GM12891 (cell line): ENCODE measurements around the gene DPF1.
A peak's percentile ranks its signal among the peaks of the same experiment; 100 is the strongest.

Source experiments
- DNase-seq: peaks from one replicate; pipeline ENCODE4 v3.0.0; 2011; ENCODE audit warnings: low spot score; ENCODE audit not compliant: insufficient read length
- FAIRE-seq: peaks from 2 replicates; lab custom pipeline; 2011; peaks lifted over from hg19 to GRCh38; lab: Jason Lieb, UNC
- PAX5 ChIP-seq: IDR thresholded peaks from 2 replicates; pipeline ENCODE4 v1.6.1; 2011; ENCODE audit warnings: low read length, moderate library complexity, mild to moderate bottlenecking; ENCODE audit not compliant: insufficient read depth, severe bottlenecking
- POLR2A ChIP-seq: IDR thresholded peaks from 2 replicates; pipeline ENCODE4 v1.6.1; 2011; ENCODE audit warnings: low read depth, low read length, control low read depth
- POLR2AphosphoS5 ChIP-seq: IDR thresholded peaks from 2 replicates; pipeline ENCODE4 v1.6.1; 2011; ENCODE audit warnings: low read depth, low read length, control low read depth
- POU2F2 ChIP-seq: IDR thresholded peaks from 2 replicates; pipeline ENCODE4 v1.6.1; 2011; ENCODE audit warnings: low read depth, mild to moderate bottlenecking, control low read depth, low read length, moderate library complexity
- SPI1 ChIP-seq: IDR thresholded peaks from 2 replicates; pipeline ENCODE4 v1.6.1; 2011; ENCODE audit warnings: low read depth, low read length, control low read depth
- TAF1 ChIP-seq: IDR thresholded peaks from 2 replicates; pipeline ENCODE4 v1.6.1; 2011; ENCODE audit warnings: low read depth, low read length, control low read depth

Gene DPF1

DNA sequence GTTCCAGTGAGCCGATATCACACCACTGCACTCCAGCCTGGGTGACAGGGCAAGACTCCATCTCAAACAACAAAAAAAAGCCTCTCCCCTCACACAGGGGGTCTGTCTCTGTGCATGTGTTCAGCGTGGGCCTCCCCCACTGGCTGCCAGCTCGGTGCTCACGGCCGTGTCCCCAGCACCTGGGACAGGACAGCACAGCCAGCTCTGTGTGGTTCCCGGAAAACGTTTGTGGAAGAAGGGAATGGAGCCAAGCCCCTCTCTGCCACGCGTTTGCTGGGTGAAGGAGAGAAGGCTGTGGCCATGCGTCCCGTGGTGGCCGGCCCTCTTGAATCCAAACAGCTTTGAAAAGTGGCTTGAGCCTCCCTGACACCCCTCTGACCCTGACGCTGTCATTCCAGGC, 32.3 kb downstream of the DPF1 start:
- no peak for FAIRE-seq
- TF ChIP-seq POU2F2 = no peak
- TF ChIP-seq SPI1 = no peak
- TF ChIP-seq PAX5 = no peak
- TF ChIP-seq POLR2AphosphoS5 = no peak
- no peak for TF ChIP-seq TAF1
- no peak for TF ChIP-seq POLR2A
- DNase-seq = no peak

DNA sequence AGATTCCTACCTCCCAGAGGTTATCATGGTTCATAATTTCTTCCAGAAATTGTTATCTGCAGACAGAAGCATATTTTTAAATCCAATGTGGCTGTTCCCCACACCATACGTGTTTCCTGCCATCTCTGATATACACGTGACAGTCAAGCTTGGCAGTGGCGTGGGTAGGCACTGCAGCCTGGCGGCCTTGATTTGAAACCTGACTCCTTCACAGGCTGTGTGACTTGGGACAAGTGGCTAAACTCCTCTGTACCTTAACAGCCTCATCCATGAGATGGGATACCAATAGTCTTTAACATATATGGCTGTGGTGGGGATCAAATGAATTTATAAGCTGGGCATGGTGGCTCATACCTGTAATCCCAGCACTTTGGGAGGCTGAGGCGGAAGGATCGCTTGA, 33.2 kb downstream of the DPF1 start:
- FAIRE-seq (no peak), DNase-seq (no peak)
- TF ChIP-seq POU2F2 = no peak
- no peak for TF ChIP-seq POLR2A
- no peak for TF ChIP-seq TAF1
- no peak for TF ChIP-seq SPI1
- TF ChIP-seq PAX5 = no peak
- TF ChIP-seq POLR2AphosphoS5 = no peak

DNA sequence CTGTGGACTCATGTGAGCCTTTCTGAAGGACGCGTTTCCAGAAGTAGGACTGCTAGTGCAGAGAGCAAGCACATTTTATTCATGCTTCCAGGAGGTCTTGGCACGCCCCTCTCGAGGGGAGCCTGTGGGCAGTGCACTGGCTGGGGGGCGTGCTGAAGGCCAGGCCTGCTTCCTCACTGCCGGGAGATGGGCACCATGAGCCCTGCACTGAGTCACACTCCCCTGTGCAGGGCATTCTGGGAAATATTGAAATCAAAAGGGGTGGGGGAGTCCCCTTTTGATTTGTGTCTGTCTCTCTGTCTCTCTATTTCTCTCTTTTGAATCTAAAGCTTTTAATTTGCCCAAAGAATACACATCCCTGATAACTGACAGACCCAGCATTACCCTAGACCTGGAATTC, 34.0 kb downstream of the DPF1 start:
- peak; percentile 48 for FAIRE-seq
- no peak for DNase-seq
- TF ChIP-seq POLR2AphosphoS5 = no peak
- no peak for TF ChIP-seq POU2F2
- TF ChIP-seq SPI1 = no peak
- TF ChIP-seq POLR2A = no peak
- TF ChIP-seq TAF1 = no peak
- no peak for TF ChIP-seq PAX5

DNA sequence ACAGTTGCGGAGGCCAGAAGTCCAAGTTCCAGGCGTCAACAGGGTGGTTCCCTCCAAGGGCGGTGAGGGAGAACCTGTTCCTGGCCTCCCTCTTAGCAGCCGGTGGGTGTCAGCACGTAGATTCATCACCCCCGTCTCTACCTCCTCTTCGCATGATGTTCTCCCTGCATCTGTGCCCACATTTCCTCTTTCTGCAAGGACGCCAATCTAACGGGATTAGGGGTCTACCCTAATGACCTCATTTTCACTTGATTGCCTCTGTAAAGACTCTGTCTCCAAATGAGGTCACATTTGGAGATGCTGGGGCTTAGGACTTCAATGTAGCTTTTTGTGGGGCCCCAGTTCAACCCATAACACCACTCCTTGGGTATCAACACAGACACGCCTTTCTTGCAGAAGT, 38.5 kb downstream of the DPF1 start:
- TF ChIP-seq POLR2AphosphoS5 (no peak), TAF1 (no peak), SPI1 (no peak), PAX5 (no peak), POLR2A (no peak), POU2F2 (no peak)
- FAIRE-seq = peak; percentile 16
- no peak for DNase-seq

DNA sequence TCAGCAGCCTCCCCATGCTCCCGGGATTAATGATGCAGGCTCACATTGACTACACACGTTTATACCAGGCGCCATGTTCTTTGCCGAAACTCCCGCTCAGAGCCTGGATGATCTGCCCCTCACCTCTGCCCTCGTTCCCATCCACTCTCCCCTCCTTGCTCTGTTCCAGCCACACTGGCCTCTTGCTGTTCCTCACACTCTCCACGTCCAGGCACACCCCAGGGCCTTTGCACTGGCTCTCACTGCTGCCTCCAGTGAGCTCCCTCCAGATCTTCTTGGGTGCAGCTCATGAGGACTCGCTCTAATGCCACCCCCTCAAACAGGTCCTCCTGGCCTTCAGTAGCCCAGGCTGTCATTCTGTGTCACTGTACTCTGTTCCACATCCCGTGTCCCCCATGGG, 39.2 kb downstream of the DPF1 start:
- FAIRE-seq = no peak
- DNase-seq = no peak
- TF ChIP-seq POLR2AphosphoS5 (no peak), SPI1 (no peak), POU2F2 (no peak), PAX5 (no peak), TAF1 (no peak), POLR2A (no peak)

DNA sequence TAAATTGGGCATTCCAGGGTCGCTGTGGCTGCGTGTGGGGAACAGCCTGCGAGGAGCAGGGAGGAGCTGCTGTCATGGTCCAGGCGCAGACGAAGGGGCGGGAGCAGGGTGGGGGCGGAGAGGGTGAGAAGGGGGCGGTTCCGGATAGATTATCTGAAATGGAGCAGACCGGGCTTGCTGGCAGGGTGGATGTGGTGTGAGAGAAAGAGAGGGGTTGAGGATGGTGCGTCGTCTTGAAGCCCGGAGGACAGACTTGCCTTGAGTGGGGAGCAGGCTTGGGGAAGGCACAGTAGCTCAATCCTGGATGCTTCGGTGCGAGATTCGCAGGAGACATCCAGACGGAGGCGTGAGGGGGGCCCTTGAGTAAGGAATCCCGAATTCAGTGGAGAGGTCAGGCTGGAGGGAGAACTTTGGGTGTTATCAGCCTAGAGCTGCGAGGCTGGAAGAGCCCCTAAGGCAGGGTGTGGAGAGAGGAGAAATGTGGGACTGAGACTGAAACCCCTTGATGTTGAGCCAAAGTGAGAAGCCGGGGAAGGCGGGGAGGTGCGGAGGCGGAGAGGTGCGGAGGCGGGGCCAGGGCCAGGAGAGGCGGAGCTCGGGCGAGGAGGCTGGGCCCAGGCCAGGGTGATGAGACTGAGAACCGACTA, 40.6 kb downstream of the DPF1 start:
- TF ChIP-seq PAX5 = no peak
- TF ChIP-seq TAF1 = no peak
- TF ChIP-seq POU2F2 = no peak
- no peak for TF ChIP-seq POLR2AphosphoS5
- TF ChIP-seq SPI1 = no peak
- no peak for TF ChIP-seq POLR2A
- no peak for FAIRE-seq

DNA sequence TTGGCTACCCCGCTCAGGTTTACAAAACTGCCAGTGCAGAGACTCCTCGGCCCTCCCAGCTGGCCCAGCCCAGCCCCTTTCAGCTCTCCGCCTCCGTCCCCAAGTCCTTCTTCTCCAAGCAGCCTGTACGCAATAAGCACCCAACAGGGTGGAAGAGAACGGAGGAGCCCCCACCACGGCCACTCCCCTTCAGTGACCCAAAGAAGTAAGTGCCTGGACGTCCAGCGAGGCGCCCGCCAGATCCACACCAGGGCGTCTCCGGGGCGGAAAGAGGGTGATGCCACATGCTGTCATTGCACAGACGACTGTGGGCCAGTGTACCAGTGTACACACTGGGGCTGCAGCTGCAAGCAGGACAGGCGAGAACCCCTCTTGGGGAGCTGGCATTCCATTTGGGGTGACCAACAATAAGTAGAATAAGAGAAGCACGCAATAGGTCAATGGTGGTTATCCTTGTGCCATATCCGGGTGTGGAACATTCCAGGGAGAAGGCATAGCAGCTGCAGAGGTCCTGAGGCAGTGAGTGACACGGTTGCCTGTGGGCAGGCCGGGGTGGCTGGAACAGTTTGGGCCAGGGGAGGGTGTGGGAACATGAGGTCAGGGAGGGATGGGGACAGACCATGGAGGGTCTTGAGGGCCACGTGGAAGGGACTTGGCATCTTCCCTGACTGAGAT, 41.3 kb downstream of the DPF1 start:
- no peak for TF ChIP-seq POLR2AphosphoS5
- TF ChIP-seq POLR2A = no peak
- no peak for TF ChIP-seq SPI1
- no peak for TF ChIP-seq TAF1
- no peak for TF ChIP-seq PAX5
- FAIRE-seq (no peak), DNase-seq (no peak)

More for the DNA sequence above, 40.6 kb downstream of the DPF1 start:
- no peak for DNase-seq

DNA sequence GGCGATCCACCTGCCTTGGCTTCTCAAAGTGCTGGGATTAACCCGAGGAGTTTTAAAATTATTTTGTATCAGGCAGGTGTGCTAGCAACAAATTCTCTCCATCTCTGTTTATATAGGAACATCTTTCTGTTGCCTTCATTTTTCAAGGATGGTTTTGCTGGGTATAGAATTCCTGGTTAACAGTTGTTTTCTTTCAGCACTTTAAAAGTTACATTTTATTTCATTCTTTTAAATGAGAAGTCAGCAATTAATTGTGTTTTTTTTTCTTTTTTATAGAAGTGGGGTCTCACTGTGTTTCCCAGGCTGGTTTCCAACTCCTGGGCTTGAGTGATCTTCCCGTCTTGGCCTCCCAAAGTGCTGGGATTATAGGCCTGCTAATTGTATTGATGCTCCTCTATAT, 44.0 kb downstream of the DPF1 start:
- DNase-seq = no peak
- FAIRE-seq = no peak
- TF ChIP-seq POLR2AphosphoS5 = no peak
- no peak for TF ChIP-seq PAX5
- no peak for TF ChIP-seq SPI1
- TF ChIP-seq POU2F2 = no peak
- TF ChIP-seq POLR2A = no peak
- no peak for TF ChIP-seq TAF1

DNA sequence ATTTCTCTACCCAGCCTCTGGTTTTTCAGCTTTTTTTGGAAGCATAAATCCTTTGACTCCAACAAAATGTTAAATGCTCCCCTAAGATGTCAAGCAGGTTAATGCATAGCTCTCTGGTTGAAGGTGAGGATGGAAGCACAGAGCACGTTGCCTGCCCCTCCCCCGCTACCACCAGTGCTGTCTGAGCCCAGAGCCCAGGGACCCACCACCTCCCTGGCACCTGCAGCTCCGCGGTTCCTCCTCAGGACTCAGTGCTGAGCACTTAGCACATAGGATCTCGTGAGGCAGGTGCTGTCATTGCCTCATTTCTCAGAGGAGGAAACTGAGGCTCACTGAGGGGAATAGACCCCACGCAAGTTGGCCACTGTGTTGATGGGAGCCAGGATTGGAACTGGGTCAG, 48.6 kb downstream of the DPF1 start:
- no peak for DNase-seq
- no peak for FAIRE-seq
- TF ChIP-seq POLR2A (no peak), PAX5 (no peak), POU2F2 (no peak), POLR2AphosphoS5 (no peak), TAF1 (no peak), SPI1 (no peak)

DNA sequence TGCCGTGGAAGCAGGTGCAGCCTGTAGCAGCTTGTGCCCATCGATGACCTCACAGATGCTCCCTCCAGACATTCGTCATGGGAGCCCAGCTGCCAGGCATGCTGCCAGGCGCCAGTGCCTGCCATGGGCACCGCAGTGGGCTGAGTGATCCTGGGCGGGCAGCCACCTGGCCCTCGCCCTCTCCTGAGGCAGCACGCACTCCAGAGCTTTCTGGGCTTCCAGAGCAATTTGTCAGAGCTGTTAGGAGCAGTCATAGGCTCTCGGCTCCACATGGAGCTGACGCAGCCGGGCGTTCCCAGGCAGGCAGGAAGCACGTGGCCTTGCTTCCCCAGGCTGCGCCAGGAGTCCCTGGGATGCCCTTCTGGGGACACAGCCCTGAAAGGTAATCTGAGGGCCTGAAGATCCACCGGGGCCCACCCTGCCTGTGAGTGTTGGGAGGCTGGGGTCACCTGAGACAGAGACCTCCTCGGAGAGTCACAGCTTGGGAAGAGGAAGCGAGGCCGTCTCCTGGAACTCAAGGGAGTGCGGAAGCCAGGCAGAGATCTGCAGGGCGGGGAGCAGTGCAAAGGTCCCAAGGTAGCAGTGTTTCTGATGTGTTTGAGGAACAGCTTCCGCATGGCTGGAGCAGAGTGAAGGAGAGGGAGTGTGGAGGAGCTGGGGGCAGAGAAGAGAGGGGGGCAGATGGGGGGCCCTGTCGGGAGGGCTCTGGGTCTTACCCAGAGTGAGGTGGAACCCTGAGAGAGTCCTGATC, 50.6 kb downstream of the DPF1 start:
- FAIRE-seq (no peak), DNase-seq (no peak)
- no peak for TF ChIP-seq POLR2AphosphoS5
- TF ChIP-seq TAF1 = no peak
